Measurements from ENCODE around the gene LLGL2.
"Not testable (repeated sequence)": the region's sequence is repeated elsewhere in the genome, so short reads cannot be mapped to it uniquely, and the experiment has no call there.

DNA sequence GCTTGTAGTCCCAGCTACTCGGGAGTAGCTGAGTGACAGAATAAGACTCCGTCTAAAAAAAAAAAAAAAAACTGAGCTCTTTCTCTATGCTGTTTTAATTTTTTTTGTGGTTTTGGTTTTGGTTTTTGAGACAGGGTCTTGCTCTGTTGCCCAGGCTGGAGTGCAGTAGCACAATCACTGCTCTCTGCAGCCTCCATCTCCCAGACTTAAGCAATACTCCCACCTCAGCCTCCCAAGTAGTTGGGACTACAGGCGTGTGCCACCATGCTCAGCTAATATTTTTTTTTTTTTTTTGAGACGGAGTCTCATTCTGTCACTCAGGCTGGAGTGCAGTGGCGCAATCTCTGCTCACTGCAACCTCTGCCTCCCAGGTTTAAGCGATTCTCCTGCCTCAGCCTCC, 57.7 kb downstream of the LLGL2 start:
- TF ChIP-seq, protein P1, sequence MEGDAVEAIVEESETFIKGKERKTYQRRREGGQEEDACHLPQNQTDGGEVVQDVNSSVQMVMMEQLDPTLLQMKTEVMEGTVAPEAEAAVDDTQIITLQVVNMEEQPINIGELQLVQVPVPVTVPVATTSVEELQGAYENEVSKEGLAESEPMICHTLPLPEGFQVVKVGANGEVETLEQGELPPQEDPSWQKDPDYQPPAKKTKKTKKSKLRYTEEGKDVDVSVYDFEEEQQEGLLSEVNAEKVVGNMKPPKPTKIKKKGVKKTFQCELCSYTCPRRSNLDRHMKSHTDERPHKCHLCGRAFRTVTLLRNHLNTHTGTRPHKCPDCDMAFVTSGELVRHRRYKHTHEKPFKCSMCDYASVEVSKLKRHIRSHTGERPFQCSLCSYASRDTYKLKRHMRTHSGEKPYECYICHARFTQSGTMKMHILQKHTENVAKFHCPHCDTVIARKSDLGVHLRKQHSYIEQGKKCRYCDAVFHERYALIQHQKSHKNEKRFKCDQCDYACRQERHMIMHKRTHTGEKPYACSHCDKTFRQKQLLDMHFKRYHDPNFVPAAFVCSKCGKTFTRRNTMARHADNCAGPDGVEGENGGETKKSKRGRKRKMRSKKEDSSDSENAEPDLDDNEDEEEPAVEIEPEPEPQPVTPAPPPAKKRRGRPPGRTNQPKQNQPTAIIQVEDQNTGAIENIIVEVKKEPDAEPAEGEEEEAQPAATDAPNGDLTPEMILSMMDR (IDR thresholded peaks at IDR 0.05; ENCODE audit: low read depth, low read length): not testable (repeated sequence)
- TF ChIP-seq EZH2phosphoT487 (IDR thresholded peaks at IDR 0.05; ENCODE audit: low read depth): not testable (repeated sequence)

Measured in OCI-LY3 (cell line).